Measurements from ENCODE around the gene FOXC1.

The FOXC1 gene

GRCh38 chr6:1612299-1612973 lies 2.7 kb downstream of the FOXC1 start:
- DNase-seq (ENCODE audit: low read depth): no peak

GRCh38 chr6:1612974-1613306 lies 3.2 kb downstream of the FOXC1 start:
- no peak for DNase-seq (ENCODE audit: low read depth)

- no peak for DNase-seq (ENCODE audit: low read depth)
These were observed 3.6 kb downstream of the FOXC1 start for GRCh38 chr6:1613346-1613687.

GRCh38 chr6:1613688-1614447 lies 4.2 kb downstream of the FOXC1 start:
- DNase-seq (ENCODE audit: low read depth): no peak

- no peak for DNase-seq (ENCODE audit: low read depth)
These were observed 4.9 kb downstream of the FOXC1 start for GRCh38 chr6:1614448-1615150.

- no peak for DNase-seq (ENCODE audit: low read depth)
These were observed 5.6 kb downstream of the FOXC1 start for GRCh38 chr6:1615151-1615852.

GRCh38 chr6:1615853-1616420 lies 6.2 kb downstream of the FOXC1 start:
- DNase-seq (ENCODE audit: low read depth): no peak

- DNase-seq (ENCODE audit: low read depth): no peak
These were observed 7.2 kb downstream of the FOXC1 start for GRCh38 chr6:1616701-1617463.

- DNase-seq (ENCODE audit: low read depth): no peak
These were observed 8.0 kb downstream of the FOXC1 start for GRCh38 chr6:1617466-1618310.

GRCh38 chr6:1618311-1619097 lies 8.8 kb downstream of the FOXC1 start:
- DNase-seq (ENCODE audit: low read depth): no peak

GRCh38 chr6:1619098-1619672 lies 9.5 kb downstream of the FOXC1 start:
- no peak for DNase-seq (ENCODE audit: low read depth)

GRCh38 chr6:1619673-1620503 lies 10.2 kb downstream of the FOXC1 start:
- no peak for DNase-seq (ENCODE audit: low read depth)

GRCh38 chr6:1620504-1621069 lies 10.9 kb downstream of the FOXC1 start:
- DNase-seq (ENCODE audit: low read depth): no peak

- no peak for DNase-seq (ENCODE audit: low read depth)
These were observed 11.5 kb downstream of the FOXC1 start for GRCh38 chr6:1621070-1621701.

GRCh38 chr6:1622220-1622850 lies 12.6 kb downstream of the FOXC1 start:
- DNase-seq (ENCODE audit: low read depth): no peak

- DNase-seq (ENCODE audit: low read depth): no peak
These were observed 13.4 kb downstream of the FOXC1 start for GRCh38 chr6:1622851-1623768.

Measured in activated T-cell treated with anti-CD3 and anti-CD28 coated beads for 1 hour (primary cell).